PFSK-1 (cell line): ENCODE results near the gene ZNF341.

Experiments
- POLR2AphosphoS5 ChIP-seq: IDR thresholded peaks from 2 replicates; pipeline ENCODE4 v1.6.1; 2012; ENCODE audit warnings: low read depth, mild to moderate bottlenecking, control low read depth, low read length, moderate library complexity
- REST ChIP-seq, 2 experiments: IDR thresholded peaks; 2 replicates each; pipeline versions ENCODE4 v1.6.1 to v1.8.0; 2011 to 2012; ENCODE audit warnings: low read depth in 2 of 2, low read length in 2 of 2, control low read depth in 1 of 2, inconsistent platforms in 1 of 2, mild to moderate bottlenecking in 1 of 2, moderate library complexity in 1 of 2; ENCODE audit not compliant: insufficient read depth in 1 of 2
- SIN3A ChIP-seq: IDR thresholded peaks from 2 replicates; pipeline ENCODE4 v1.6.1; 2012; ENCODE audit warnings: mild to moderate bottlenecking, low read length, moderate library complexity, borderline replicate concordance; ENCODE audit not compliant: insufficient read depth
- TAF1 ChIP-seq: IDR thresholded peaks from 2 replicates; pipeline ENCODE4 v1.6.1; 2012; ENCODE audit warnings: low read length, control low read depth, borderline replicate concordance; ENCODE audit not compliant: insufficient read depth

DNA sequence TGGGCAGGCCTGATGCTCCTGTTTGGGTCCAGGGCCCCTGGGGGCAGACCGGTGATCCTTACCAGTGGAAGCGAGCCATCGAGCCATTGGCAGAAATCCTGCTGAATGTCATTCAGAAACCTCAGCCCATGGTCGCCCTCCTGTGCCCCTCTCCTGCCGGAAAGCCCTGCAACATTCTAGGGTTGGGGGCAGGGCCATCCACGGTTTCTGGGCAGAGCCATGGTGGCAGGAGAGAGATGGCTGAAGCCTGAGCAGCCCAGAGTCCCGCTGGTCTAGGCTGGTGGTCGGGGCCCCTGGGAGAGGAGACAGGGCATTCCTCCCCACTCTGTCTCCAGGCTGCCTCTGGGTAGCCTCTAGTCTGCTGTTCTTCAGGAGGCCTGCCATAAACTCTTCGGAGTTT is 59.7 kb downstream of the ZNF341 start:
- no peak for TF ChIP-seq REST (IDR thresholded peaks at IDR 0.05; ENCODE audit: insufficient read depth in 1 of 2, low read depth in 2 of 2, low read length in 2 of 2)
- no peak for TF ChIP-seq SIN3A
- TF ChIP-seq POLR2AphosphoS5: no peak
- TF ChIP-seq TAF1: no peak
